Activated CD4-positive, alpha-beta T cell treated with anti-CD3 and anti-CD28 coated beads for 1 hour (primary cell): Measurements from ENCODE around the gene NOP14.
"Not testable (repeated sequence)": the region's sequence is repeated elsewhere in the genome, so short reads cannot be mapped to it uniquely, and the experiment has no call there.

Experiments
- DNase-seq: peaks from one replicate; pipeline ENCODE4 v3.0.0-alpha.2; 2020

NOP14 gene

DNA sequence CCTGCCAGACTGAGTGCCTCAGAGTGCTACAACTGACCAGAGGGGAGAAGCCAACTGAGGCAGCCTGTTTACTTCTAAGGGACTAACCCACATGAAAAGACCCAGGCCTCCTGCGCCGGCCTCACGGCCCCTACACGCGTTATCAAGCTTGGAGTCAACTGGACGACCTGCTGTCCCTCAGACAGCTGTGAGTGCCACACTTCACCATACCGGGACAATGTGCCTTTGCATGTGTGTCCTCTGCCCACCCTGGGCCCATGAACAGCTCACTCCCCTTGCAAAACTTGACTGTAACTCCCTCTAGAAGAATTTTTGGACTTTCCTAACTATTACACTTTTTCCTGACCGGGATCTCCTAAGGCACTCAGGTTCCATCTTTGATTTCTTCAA lies 1.8 kb downstream of the NOP14 start:
- no peak for DNase-seq

DNA sequence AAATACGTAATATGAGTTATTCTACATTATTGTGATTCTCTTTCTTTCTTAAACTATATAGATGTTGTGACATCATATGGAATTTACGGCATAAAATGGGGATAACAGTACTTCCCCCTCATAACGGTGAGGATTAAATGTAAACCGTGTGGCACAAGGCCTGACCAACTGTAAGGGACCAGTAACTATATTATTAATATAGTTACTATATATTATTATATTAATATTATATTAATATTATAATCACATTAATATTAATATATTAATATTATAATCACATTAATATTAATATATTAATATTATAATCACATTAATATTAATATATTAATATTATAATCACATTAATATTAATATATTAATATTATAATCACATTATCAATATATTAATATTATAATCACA lies 2.8 kb downstream of the NOP14 start:
- not testable (repeated sequence) for DNase-seq

DNA sequence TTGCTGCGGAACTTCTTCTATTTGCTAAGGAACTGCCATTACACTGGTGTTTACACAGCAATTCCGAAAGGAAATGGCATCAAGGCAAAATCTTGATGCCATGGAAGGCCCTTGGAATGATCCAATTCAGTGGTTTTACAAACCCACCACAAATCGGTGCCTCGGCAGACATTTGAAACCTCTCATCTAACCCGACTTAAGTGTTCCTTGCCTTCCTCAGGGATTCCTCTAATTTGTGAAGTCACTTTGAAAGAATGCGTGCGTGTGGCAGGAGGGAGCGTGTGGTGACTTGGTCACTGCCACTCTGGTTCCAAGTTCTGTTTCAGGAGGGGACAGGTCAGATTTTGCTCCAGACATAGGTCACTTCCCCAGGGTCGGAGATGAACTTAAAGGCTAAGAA lies 4.8 kb downstream of the NOP14 start:
- no peak for DNase-seq

DNA sequence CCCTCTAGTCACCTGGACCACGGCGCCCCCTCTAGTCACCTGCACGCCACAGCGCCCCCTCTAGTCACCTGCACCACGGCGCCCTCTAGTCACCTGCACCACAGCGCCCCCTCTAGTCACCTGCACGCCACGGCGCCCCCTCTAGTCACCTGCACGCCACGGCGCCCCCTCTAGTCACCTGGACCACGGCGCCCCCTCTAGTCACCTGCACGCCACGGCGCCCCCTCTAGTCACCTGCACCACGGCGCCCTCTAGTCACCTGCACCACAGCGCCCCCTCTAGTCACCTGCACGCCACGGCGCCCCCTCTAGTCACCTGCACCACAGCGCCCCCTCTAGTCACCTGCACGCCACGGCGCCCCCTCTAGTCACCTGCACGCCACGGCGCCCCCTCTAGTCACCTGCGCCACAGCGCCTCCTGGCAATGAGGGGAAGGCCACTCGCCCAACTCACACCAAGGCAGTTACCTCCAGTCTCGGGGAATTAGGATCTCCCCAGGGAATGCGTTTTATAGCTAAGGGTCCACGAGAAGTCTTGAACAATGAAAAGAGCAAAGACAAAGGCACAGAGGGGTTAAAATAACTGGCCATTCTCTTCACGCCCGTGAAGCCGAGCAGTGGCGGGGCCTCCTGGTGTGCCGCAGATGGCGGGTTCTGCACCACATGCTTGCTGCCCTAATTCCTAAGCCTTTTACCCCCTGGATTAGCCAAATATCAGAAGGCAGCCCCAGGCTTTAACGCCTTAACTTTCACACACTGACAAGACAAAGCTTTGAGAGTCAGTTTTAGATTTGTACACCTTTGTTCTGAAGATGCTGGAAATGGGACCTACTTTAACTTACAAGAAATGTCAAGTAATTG lies 7.8 kb downstream of the NOP14 start:
- DNase-seq, result not testable (repeated sequence)

DNA sequence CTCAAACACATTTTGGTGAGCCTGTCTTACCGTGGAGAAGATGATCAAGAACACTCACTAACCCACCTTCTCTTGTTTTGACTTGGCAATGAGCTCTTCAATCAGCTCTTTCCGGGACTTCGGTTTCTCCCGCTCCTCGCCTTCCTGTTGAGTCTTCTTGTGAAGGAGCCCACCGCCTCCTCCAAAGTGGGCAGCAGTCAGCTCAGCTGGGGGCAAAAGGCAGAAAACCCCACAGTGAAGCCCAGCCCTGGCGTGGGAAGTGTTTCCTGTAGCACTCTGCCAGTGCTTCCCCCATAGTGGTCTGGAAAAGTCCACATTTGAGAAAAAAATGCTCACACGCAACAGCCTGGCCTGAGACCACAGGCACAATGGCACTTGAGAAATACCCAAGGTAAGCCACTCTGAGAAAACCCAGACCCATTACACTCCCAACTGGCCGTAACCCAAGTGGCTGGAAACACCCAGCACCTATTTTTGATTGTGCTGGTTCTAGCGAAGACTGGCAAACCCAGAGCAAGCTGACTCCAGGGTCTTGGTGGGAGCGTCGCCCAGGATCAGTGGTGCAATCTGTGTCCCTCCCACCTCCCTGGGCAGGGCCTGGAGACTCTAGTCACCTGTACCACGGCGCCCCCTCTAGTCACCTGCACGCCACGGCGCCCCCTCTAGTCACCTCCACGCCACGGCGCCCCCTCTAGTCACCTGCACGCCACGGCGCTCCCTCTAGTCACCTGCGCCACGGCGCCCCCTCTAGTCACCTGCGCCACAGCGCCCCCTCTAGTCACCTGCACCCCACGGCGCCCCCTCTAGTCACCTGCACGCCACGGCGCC lies 8.6 kb downstream of the NOP14 start:
- no peak for DNase-seq

DNA sequence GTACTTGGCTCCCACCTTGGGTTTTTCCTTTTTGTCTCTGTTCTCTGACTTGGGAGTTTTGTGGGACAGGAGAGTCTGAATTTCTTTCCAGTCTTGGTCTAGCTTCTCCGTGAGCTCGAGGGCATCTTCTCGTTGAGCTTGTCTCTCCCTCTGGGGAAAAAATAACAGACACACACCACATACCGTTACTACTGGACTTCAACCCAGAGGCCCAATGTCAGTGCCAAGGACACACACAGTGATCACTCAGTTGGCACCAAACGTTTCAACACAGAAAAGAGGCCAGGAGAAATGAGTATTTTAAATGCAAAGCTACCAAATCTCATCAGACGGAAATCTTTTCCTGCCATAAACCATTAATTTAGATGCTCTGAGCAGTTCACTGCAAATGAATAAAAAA lies 9.7 kb downstream of the NOP14 start:
- no peak for DNase-seq

DNA sequence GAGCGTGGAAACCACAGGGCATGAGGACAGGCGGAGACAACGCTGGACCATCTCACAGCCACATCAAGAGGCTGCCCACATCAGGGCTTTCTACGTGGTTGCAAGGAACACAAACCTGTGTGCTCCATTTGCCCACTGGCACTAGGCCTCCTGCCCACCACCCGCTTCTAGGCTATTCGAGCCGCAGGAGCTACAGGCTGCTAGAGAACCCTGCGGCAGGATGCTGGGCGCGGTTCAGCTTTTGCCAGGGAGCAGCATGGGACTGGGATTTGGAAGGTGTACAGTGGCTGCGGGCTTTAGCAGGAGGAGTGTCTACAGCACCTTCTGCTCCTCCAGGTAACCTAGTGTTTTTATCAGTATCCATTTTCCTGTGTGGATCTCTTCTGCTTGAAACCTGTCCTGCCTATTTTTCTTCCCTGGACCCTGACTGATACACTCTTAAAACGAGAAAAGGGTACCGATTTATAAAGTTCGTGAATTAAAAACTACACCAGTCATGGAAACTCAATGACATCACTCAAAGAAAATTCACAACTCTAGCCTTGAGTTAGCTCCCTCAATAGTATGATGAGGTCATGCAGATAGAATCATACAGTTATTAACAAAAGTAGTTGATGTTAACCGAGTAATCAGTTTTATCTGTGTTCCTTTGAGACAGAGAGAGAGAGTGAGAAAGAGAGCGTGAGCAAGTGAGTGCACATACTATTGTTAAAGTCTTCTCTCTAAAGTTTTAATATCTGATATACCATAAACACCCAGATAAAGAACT lies 12.8 kb downstream of the NOP14 start:
- DNase-seq, result no peak

DNA sequence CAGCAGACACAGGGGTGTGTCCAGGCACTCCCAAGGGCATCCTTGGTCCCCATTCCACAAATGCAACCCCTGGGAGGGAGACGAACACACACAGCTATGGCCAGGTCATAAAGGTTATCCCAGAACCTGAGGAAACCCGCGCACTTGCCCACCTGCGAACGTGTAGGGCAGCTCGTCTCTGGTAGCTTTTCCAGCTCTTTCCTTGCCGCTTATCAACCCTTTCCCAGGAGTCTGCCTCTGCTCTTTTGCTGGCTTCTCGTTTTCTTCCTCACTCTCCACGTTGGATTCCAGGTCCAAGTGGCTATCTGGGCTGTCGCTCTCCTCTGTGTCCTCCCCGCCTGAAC lies 13.5 kb downstream of the NOP14 start:
- DNase-seq, result no peak

DNA sequence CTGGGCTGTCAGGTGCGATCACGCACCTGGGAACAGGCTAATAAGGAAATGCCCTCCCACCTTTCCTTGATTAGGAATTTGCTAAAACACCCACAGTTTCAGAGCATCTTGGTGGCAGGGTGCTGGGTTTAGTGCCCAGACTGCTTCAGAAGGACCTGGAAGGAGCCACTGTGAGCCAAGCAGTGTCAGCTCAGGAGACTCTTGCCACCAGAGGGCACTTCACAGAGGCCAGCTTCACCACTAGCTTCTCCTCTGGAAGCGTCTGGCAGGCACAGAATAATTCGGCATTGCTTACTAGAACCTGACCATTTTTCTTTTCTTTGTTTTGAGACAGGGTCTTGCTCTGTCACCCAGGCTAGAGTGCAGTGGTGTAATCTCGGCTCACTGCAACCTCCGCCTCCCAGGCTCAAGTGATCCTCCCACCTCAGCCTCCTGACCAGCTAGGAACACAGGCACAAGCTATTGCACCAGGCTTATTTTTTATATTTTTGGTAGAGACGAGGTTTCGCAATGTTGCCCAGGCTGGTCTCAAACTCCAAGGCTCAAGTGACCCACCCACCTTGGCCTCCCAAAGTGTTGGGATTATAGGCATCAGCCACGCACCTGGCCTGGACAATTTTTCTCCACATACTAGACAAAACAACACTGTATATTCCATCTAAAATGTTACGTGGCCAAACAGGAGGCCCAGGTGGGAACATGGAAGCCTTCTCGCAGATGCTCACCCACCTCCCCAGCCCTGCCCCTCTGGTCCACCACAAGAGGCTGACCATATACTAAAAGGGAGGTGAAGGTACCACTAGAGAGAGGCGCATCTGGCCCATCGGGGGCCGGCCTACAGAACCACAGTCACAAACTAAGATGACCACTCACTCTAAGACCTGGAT lies 14.1 kb downstream of the NOP14 start:
- DNase-seq, result no peak

DNA sequence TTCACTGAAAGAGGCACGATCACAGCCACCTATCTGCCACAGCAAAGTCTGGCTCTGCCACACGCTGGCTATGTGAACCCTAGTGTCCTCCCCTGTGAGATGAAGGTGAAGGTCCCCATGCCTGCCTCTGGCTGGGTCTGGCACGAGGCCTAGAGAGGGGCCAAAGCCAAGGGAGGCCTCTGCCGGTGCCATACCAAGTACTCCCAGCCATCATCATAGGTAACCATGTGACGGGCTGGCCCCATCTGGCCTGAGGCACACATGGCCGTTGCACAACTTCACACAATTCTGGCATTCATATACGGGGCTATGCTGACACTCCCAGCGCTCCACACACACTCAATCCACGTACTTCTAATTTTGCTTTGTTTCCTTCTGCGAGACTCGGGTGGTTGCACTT lies 15.3 kb downstream of the NOP14 start:
- no peak for DNase-seq

DNA sequence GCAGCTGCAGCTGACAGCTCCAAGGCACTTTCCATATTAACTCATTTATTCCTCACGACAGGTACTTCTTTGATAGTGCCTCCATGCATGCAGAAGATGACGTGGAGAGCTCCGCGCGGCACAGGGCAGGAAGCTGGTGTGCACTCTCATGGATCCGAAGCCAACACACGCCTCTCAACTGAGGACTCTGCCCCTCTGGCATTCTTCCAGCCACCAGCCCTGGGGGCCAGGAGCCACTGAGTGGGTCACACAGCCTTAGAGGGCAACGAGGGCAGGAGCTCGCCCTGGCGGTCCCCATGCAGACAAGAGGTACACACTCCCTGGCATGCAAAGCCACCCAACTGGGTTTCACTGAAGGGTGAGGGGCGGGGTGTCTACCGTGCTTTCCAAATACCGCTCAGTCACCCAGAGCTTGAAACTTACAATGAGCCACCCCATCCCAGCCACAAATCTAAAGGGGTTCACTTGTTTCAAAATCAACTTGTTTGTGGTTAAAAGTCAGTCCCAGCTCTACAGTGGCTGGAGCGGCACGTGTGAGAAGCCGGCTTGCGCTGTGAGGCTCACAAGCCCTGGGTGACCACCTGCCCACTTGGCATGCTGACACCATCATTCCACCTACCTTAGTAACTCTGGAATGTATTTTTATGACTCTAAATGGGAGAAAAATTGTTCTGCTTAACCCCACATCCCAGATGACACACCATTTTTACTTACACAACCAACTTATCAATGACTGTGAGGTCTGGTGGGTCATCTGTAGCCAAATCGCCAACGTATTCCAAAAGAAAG lies 16.2 kb downstream of the NOP14 start:
- no peak for DNase-seq

DNA sequence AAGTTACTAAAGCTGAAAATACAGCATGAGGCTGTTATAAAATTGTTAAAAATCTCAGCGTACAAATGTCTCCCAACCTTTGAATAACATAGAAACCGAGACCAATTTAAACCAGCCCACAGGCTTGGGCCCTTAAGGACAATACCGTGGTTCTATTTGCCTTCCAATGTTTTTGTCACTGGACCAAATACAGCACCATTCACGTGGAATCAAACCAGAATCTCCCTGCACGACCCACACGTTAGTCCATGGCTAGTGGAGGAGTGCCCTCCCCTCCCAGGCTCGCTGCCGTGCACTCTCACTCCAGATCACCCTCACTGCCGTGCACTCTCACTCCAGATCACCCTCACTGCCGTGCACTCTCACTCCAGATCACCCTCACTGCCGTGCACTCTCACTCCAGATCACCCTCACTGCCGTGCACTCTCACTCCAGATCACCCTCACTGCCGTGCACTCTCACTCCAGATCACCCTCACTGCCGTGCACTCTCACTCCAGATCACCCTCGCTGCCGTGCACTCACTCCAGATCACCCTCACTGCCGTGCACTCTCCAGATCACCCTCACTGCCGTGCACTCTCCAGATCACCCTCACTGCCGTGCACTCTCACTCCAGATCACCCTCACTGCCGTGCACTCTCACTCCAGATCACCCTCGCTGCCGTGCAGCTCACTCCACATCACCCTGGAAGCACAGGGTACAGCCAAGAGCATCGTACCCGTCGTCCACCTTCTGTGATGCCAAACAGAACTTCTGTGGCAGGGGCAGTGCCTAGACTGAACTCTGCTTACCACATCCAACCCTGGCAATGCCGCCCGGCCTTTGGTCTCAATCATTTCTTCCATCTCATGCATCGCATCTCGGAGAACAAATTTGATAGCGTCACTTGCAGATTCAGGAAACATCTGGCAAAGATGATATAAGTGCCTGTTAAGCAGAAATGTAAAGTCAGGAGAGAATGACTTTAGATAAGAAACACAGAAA lies 17.3 kb downstream of the NOP14 start:
- not testable (repeated sequence) for DNase-seq

DNA sequence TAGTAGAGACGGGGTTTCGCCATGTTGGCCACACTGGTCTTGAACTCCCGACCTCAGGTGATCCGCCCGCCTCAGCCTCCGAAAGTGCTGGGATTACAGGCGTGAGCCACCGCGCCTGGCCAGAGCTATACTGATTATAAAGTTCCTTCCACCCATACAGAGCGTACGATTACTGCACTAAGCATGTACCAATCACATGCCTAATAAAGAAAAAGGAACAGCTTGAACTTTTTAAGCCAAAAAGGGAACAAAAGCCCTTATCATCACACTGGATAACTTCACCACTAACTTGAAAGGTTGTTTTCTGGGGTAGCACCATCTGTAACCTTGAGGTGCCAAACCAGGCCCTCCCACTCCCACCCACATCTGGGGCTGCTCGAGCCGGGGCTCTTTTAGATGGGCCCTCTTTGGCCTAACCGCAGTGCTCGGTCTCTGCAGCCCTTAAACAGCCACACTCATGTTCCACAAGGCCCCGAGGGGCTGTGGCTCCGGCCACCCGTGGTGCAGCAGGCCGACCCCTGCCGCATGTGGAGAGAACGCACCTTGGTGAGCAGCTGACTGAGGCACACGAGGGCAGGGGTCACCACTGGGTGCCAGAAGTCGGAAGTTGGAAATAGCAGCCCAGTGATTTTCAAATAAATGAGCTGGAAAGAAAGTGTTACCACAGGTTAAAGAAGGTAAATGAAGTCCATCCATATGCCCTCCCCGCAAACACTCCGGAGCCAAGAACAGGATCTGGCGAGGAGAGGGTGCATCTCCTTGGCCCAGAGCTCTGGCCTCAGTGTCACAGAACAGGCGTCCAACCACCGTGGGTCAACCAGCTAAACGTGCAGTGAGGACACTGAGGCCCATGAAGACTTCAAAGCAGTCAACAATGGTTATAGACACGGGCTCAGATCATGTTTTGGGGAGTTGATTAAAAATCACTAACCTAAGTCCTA lies 18.4 kb downstream of the NOP14 start:
- DNase-seq, result no peak

DNA sequence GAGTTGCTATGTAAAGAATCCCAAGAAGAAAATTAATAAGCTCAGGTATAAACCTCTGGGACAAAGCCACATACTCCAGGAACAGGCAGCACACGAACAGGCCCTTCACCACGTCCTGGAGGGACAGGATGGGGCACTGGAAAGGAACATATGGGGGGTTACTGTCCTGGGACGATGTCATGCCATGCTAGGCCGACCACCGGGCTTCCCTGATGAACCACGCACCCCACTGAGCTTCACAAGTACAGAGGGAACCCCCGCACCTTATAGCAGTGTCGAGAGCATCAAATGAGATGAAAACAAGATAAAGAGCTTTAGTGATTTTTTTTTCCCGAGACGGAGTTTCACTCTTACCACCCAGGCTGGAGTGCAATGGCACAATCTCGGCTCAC lies 19.1 kb downstream of the NOP14 start:
- no peak for DNase-seq

DNA sequence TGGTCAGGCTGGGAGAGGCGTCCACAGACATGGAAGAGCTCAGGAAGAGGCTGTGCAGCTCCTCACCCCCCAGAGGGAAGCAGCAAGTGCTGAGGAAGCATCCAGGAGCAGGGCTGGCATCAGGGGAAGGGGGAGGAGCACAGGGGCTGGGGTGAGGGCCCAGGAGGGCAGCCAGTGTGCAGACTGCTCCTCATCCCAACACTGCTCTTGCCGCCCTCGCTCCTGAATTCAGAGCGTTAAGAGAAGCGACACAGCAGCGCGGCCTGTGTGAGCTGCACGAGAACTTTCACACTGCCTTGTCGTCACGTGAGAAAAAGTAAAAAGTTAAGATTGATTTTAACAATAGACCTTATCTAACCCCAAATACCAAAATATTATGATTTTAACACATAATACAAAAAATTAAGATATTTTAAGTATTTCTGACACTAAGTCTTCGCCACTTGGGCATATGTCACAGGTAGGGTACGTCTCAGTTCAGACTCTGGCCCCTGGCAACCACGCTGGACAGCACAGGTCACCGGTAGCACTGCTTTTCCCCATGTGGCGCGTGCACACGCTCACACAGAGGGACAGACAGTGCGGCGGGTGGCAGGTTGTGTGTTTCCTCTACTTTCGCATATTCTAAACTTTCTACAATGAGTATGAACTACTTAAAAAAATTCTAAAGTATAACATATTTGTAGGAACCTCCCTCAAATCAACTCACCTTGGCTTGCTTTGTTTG lies 19.7 kb downstream of the NOP14 start:
- no peak for DNase-seq

DNA sequence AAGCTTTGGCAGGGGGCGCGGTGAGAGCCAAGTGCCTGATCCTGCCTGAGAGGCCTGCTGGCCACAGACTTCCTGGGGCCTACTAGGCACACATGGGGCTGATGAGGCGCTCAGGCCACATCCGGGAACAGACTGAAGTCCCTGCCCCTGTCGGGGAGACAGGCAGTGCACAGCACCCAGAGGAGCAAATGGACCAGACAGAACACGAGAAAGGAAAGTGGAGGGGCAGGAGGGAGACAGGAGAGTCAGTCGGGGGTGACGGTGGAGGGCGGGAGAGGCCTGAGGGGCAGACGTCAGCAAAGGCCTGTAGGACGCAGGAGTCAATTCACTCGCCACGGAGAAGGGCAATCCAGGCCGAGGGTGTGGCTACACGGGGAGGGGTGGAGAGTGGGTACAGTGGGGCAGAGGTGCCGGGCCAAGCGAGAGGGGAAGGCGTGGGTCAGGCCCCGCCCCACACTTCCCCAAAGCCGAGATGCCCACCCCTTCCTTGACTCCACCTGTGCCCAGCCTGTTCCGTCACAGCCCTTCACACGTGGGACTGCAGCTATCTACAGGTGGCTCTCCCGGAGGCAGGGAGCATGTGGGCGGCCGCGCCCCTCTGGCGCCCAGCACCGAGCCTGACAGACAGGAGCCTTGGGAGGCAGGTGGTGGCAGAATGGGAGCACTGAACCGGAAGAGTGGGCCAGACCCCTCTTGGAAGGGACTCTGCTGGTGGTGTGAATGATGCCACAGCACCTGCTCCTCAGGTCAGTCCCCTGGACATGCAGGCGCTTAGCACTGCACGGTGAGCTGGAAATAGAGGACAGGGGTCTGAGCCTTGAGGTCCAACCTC lies 20.5 kb downstream of the NOP14 start:
- no peak for DNase-seq

DNA sequence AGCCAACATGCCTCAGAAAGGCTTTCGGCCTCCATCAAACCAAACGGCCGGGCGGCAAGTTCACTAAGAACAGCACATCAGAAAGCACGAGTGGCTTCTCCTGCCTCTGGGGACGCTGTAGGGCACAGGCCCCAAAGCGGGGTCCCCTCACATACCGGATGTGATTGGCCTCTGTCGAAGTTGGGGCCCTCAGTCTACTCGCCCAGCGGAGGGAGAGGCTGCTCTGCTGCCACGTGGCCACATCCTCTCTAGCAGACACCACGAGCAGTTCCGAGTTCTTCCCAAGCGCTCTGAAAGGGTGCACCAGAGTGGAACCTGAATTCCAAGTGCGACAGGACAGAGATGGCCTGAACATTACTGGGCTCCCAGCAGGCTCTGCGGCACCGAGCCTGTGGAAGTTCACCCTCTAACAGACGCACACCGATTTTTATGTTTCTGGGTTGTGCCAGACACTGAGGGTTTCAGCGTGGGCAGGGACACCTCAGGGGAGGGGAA lies 21.1 kb downstream of the NOP14 start:
- no peak for DNase-seq
